ENCODE measurements around the gene FUZ. TPM values are rescaled to one million over a fixed set of nuclear protein-coding genes. Genes with fewer than 3 reads are reported as not detected.

FUZ gene
- total and polyA plus RNA-seq, 2 of the 4 experiments (the other 2 are of a cell fraction), result 12.1 to 14.3 TPM

GRCh38 chr19:49831592-49831991, 18.5 kb upstream of the FUZ start:
- intact Hi-C loops (cut with micrococcal nuclease) (no loop called here), dilution Hi-C loops (cut with HindIII; ENCODE audit: low sequenced_read_pairs, unreplicated experiment) (no loop called here), in situ Hi-C loops (cut with MboI; ENCODE audit: low sequenced_read_pairs) (no loop called here)
- Histone ChIP-seq H3K56ac (ENCODE audit: extremely low read depth, insufficient read depth, low read length) (no peak overlapping the region), H4K20me1 (ENCODE audit: insufficient read depth, low read length) (peaks cover 18% of the 10 kb centered on the region), H4K91ac (ENCODE audit: insufficient read depth, low read depth, low read length) (no peak overlapping the region), H3K14ac (replicated peaks; ENCODE audit: low read depth, low read length) (no peak overlapping the region), H3K27ac (ENCODE audit: insufficient read depth, low read length) (no peak overlapping the region), H4K8ac (ENCODE audit: low read depth in 2 of 2, low read length in 2 of 2) (no peak overlapping the region), H2BK5ac (ENCODE audit: low read depth, low read length, poor library complexity, severe bottlenecking) (no peak overlapping the region), H3K9ac (ENCODE audit: low read depth, low read length) (no peak overlapping the region), H3K27me3 (ENCODE audit: control insufficient read depth, insufficient read depth, low read length) (no peaks in the 10 kb centered on the region), H2AK9ac (replicated peaks; ENCODE audit: low read depth, low read length, poor library complexity) (no peak overlapping the region), H3K79me1 (ENCODE audit: low read depth in 1 of 2, low read length in 2 of 2) (peaks cover 0 to 22% of the 10 kb centered on the region in 2 experiments; a peak in 2 of 4 replicates), H2AFZ (replicated peaks; ENCODE audit: low read length, poor library complexity) (no peak overlapping the region), H3K18ac (ENCODE audit: low read depth, low read length) (no peak overlapping the region), H2BK15ac (ENCODE audit: low read depth, low read length) (no peak overlapping the region), H2BK120ac (ENCODE audit: low read depth, low read length) (no peak overlapping the region), H3K4me1 (ENCODE audit: control insufficient read depth, insufficient read depth, low read length) (no peaks in the 10 kb centered on the region), H3K36me3 (ENCODE audit: control insufficient read depth, insufficient read depth, low read length) (peaks cover 73% of the 10 kb centered on the region), H2BK20ac (ENCODE audit: low read depth, low read length) (no peak overlapping the region), H3K4me2 (ENCODE audit: low read depth, low read length) (no peak overlapping the region), H2AK5ac (ENCODE audit: low read depth, low read length) (no peak overlapping the region), H3K9me3 (ENCODE audit: control insufficient read depth, insufficient read depth, low read length) (no peaks in the 10 kb centered on the region), H3K4me3 (ENCODE audit: insufficient read depth, low read depth, low read length) (no peak overlapping the region), H4K5ac (ENCODE audit: low read depth, low read length) (no peak overlapping the region), H3K4ac (ENCODE audit: low read depth, low read length) (no peak overlapping the region), H3K9me1 (ENCODE audit: insufficient read depth, low read length) (peaks cover 3% of the 10 kb centered on the region; the same call in 1 of the 2 replicates), H3K23ac (ENCODE audit: low read depth, low read length) (no peak overlapping the region)
- DNase-seq, result no peak
- 91% methylated on average over 3 of the region's 8 CpGs; no CpG with 5 or more reads in 1 of the 2 experiments for WGBS, 2 experiments (ENCODE audit: extremely low coverage in 2 of 2, insufficient read length in 1 of 2)
- ChIA-PET CTCF (no interaction called here), POLR2A (ENCODE audit: unreplicated experiment) (no interaction called here)
- no peak for ATAC-seq (ENCODE audit: low read depth)
- BruUV-seq (replicated peaks), result no TSS peak
- no peak for TF ChIP-seq POLR2A (IDR thresholded peaks at IDR 0.05; ENCODE audit: low read depth, low read length)
- no peak for TF ChIP-seq BHLHE40 (IDR thresholded peaks at IDR 0.05; ENCODE audit: low read depth, low read length)
- TF ChIP-seq CHD1 (IDR thresholded peaks at IDR 0.05; ENCODE audit: low read depth, low read length), result no peak
- TF ChIP-seq SMC3 (IDR thresholded peaks at IDR 0.05; ENCODE audit: low read depth, low read length), result no peak
- TF ChIP-seq RAD21 (IDR thresholded peaks at IDR 0.05; ENCODE audit: low read length), result no peak
- no peak for TF ChIP-seq USF2 (IDR thresholded peaks at IDR 0.05; ENCODE audit: low read depth, low read length)
- TF ChIP-seq CTCF (conservative IDR thresholded peaks at IDR 0.05; ENCODE audit: low read depth, low read length), result no peak

Measured in IMR-90 (cell line).